Prostate gland (tissue), 2 donors: ENCODE data around the gene GSE1. TPM values are rescaled to one million over a fixed set of nuclear protein-coding genes. Genes with fewer than 3 reads are reported as not detected.

Experiments
- DNase-seq: peaks from one replicate; pipeline ENCODE4 v3.0.0-alpha.2; 2019; ENCODE audit warnings: low spot score
- H3K27ac ChIP-seq, 2 donors: fragments of 200-600 bp; sonication (generic); 2 replicates each; pipeline ENCODE4 v1.5.1; 2017 to 2019
- H3K27me3 ChIP-seq: fragments of 200-600 bp; sonication (generic); replicated peaks from 2 replicates; pipeline ENCODE4 v1.5.1; 2019; ENCODE audit not compliant: insufficient read depth
- H3K36me3 ChIP-seq, 2 donors: fragments of 200-600 bp; sonication (generic); 1 replicate in 1 of 2; 2 replicates in 1 of 2; pipeline versions ENCODE4 v1.5.1 to v1.8.1; 2017 to 2019
- H3K4me1 ChIP-seq: fragments of 200-600 bp; sonication (generic); replicated peaks from 2 replicates; pipeline ENCODE4 v1.5.1; 2019
- H3K4me3 ChIP-seq, 2 donors: fragments of 200-600 bp; sonication (generic); 2 replicates each; pipeline ENCODE4 v1.5.1; 2017 to 2019
- H3K9me3 ChIP-seq: fragments of 200-600 bp; sonication (generic); 2 replicates; pipeline ENCODE4 v1.5.1; 2017
- CTCF ChIP-seq, 4 experiments: fragments of 200-600 bp in 2 of 4; fragments of 450-650 bp in 2 of 4; sonication (generic) in 2 of 4; IDR thresholded peaks; 1 replicate in 3 of 4; 2 replicates in 1 of 4; pipeline ENCODE4 v1.5.1; 2016 to 2019; ENCODE audit warnings: antibody characterized with exemption in 4 of 4, mild to moderate bottlenecking in 2 of 4, moderate library complexity in 2 of 4
- POLR2A ChIP-seq: fragments of 450-650 bp; IDR thresholded peaks from one replicate; pipeline ENCODE4 v1.6.1; 2016; ENCODE audit warnings: antibody characterized with exemption, mild to moderate bottlenecking
- POLR2AphosphoS5 ChIP-seq: sonication (generic); formaldehyde crosslinking; IDR thresholded peaks from one replicate; pipeline ENCODE4 v1.6.1; 2017; ENCODE audit warnings: antibody characterized with exemption
- WGBS: methylation state at CpG from one replicate; pipeline ENCODE4 v1.1.5; 2018; 5-methylcytosine and 5-hydroxymethylcytosine counted together
- intact Hi-C: fragments of 100-400 bp; cut with DNase I; formaldehyde crosslinking; loops from one replicate; pipeline ENCODE4 v1.14.2; 2022
- total RNA-seq, 2 donors: library from RNA; depleted of rRNA; stranded (reverse); fragments of >200 nt; gene quantifications; one replicate each; pipeline ENCODE4 v1.1.0, GENCODE V29; 2016

The GSE1 gene
- total RNA-seq, 2 donors from 2014 or later, result 41.4 to 146 TPM

GRCh38 chr16:85708338-85708737 is 95.2 kb downstream of the GSE1 start:
- intact Hi-C loops, result no loop called here
- no peaks in the 10 kb centered on the region for H3K27me3 ChIP-seq
- 91% methylated on average over 6 of the region's 6 CpGs for WGBS
- H3K36me3 ChIP-seq, result no peaks in the 10 kb centered on the region
- no peaks in the 10 kb centered on the region for H3K9me3 ChIP-seq
- DNase-seq, result no peak
- TF ChIP-seq CTCF (IDR thresholded peaks at IDR 0.05), result no peak
- H3K4me1 ChIP-seq, result peaks cover 3% of the 10 kb centered on the region
- H3K4me3 ChIP-seq, result no peak overlapping the region
- no peak overlapping the region for H3K27ac ChIP-seq

- no peaks in the 10 kb centered on the region for H3K36me3 ChIP-seq
- TF ChIP-seq POLR2A (no peak), POLR2AphosphoS5 (no peak), CTCF (IDR thresholded peaks at IDR 0.05) (no peak)
- WGBS, result 74% methylated on average over 43 of the region's 53 CpGs
- H3K4me3 ChIP-seq, result no peak overlapping the region
- DNase-seq, result no peak
- no peaks in the 10 kb centered on the region for H3K27me3 ChIP-seq
- peaks cover 3% of the 10 kb centered on the region for H3K4me1 ChIP-seq
- no peak overlapping the region for H3K27ac ChIP-seq
- no peaks in the 10 kb centered on the region for H3K9me3 ChIP-seq
- intact Hi-C loops, result loop anchor here (10.0 kb wide), 2 partner anchors 205 to 285 kb away; no protein-coding TSS in a partner anchor
These were observed 96.9 kb downstream of the GSE1 start for GRCh38 chr16:85709766-85710585.

- 94% methylated on average over 9 of the region's 9 CpGs for WGBS
- no peak for TF ChIP-seq POLR2AphosphoS5
- TF ChIP-seq POLR2A, result no peak
- no peak for TF ChIP-seq CTCF (IDR thresholded peaks at IDR 0.05)
- intact Hi-C loops, result loop anchor here (10.0 kb wide), 2 partner anchors 206 to 286 kb away; no protein-coding TSS in a partner anchor
These were observed 97.6 kb downstream of the GSE1 start for GRCh38 chr16:85710732-85711131.

GRCh38 chr16:85711982-85712587 is 99.0 kb downstream of the GSE1 start:
- Histone ChIP-seq H3K4me1 (peaks cover 3% of the 10 kb centered on the region), H3K9me3 (no peaks in the 10 kb centered on the region), H3K27me3 (no peaks in the 10 kb centered on the region), H3K27ac (no peak overlapping the region), H3K4me3 (no peak overlapping the region), H3K36me3 (no peaks in the 10 kb centered on the region)
- TF ChIP-seq CTCF (IDR thresholded peaks at IDR 0.05) (no peak), POLR2A (no peak)
- intact Hi-C loops, result loop anchor here (10.0 kb wide), 2 partner anchors 207 to 287 kb away; no protein-coding TSS in a partner anchor
- DNase-seq, result no peak
- WGBS, result 89% methylated on average over 6 of the region's 6 CpGs

More at GRCh38 chr16:85710732-85711131, 97.6 kb downstream of the GSE1 start:
- Histone ChIP-seq H3K4me1 (peaks cover 3% of the 10 kb centered on the region), H3K9me3 (no peaks in the 10 kb centered on the region), H3K4me3 (no peak overlapping the region), H3K27me3 (no peaks in the 10 kb centered on the region), H3K27ac (no peak overlapping the region), H3K36me3 (no peaks in the 10 kb centered on the region)
- DNase-seq, result no peak
